H9 (cell line): ENCODE measurements around the gene MRGPRF. TPM values are rescaled to one million over a fixed set of nuclear protein-coding genes. Genes with fewer than 3 reads are reported as not detected.

Experiments
- DNase-seq: peaks from one replicate; pipeline ENCODE4 v3.0.0-alpha.2; 2017
- H2AFZ ChIP-seq: one replicate; pipeline ENCODE4 v1.6.1; 2013; ENCODE audit warnings: mild to moderate bottlenecking, low read length, control low read depth, moderate library complexity
- H2AK5ac ChIP-seq: 2 replicates; pipeline ENCODE4 v1.6.1; 2013; ENCODE audit warnings: low read length, control low read depth, mixed read lengths; ENCODE audit not compliant: insufficient read length
- H2BK120ac ChIP-seq: one replicate; pipeline ENCODE4 v1.6.1; 2013; ENCODE audit warnings: low read depth, mild to moderate bottlenecking, low read length, control low read depth, inconsistent platforms; ENCODE audit not compliant: poor library complexity, severe bottlenecking
- H2BK12ac ChIP-seq: 2 replicates; pipeline ENCODE4 v1.6.1; 2013; ENCODE audit warnings: low read length, control low read depth, mixed read lengths, low read depth; ENCODE audit not compliant: insufficient read length
- H2BK15ac ChIP-seq: 2 replicates; pipeline ENCODE4 v1.6.1; 2013; ENCODE audit warnings: low read depth, low read length, control low read depth
- H2BK20ac ChIP-seq: one replicate; pipeline ENCODE4 v1.6.1; 2013; ENCODE audit warnings: low read depth, mild to moderate bottlenecking, low read length, control low read depth, inconsistent platforms; ENCODE audit not compliant: poor library complexity, severe bottlenecking
- H2BK5ac ChIP-seq: 2 replicates; pipeline ENCODE4 v1.6.1; 2013; ENCODE audit warnings: low read length, control low read depth, mixed read lengths; ENCODE audit not compliant: insufficient read length
- H3K14ac ChIP-seq: 2 replicates; pipeline ENCODE4 v1.6.1; 2013; ENCODE audit warnings: low read length, control low read depth; ENCODE audit not compliant: insufficient read depth
- H3K18ac ChIP-seq: 2 replicates; pipeline ENCODE4 v1.6.1; 2013; ENCODE audit warnings: low read depth, mild to moderate bottlenecking, mixed read lengths, low read length, control low read depth; ENCODE audit not compliant: insufficient read length
- H3K23ac ChIP-seq: 2 replicates; pipeline ENCODE4 v1.6.1; 2013; ENCODE audit warnings: low read length, control low read depth, mixed read lengths, low read depth; ENCODE audit not compliant: insufficient read length
- H3K23me2 ChIP-seq: 2 replicates; pipeline ENCODE4 v1.6.1; 2013; ENCODE audit warnings: low read depth, mild to moderate bottlenecking, mixed read lengths, low read length, control low read depth; ENCODE audit not compliant: insufficient read length, poor library complexity, severe bottlenecking
- H3K27ac ChIP-seq: 2 replicates; pipeline ENCODE4 v1.5.1; 2013; ENCODE audit warnings: low read length, control low read depth, mixed read lengths, low read depth; ENCODE audit not compliant: insufficient read length
- H3K27me3 ChIP-seq: 2 replicates; pipeline ENCODE4 v1.6.1; 2013; ENCODE audit warnings: low read length, control low read depth, inconsistent platforms; ENCODE audit not compliant: insufficient read depth
- H3K4ac ChIP-seq: 2 replicates; pipeline ENCODE4 v1.6.1; 2013; ENCODE audit warnings: low read depth, mild to moderate bottlenecking, control low read depth, inconsistent platforms, low read length, moderate library complexity
- H3K4me1 ChIP-seq: 2 replicates; pipeline ENCODE4 v1.6.1; 2013; ENCODE audit warnings: low read length, control low read depth, inconsistent platforms; ENCODE audit not compliant: insufficient read depth
- H3K4me2 ChIP-seq: 2 replicates; pipeline ENCODE4 v1.6.1; 2013; ENCODE audit warnings: low read length, control low read depth, mixed read lengths; ENCODE audit not compliant: insufficient read length, insufficient read depth
- H3K56ac ChIP-seq: 2 replicates; pipeline ENCODE4 v1.6.1; 2013; ENCODE audit warnings: low read depth, mild to moderate bottlenecking, mixed read lengths, low read length, control low read depth; ENCODE audit not compliant: insufficient read length
- H3K79me1 ChIP-seq: 2 replicates; pipeline ENCODE4 v1.6.1; 2013; ENCODE audit warnings: low read depth, mild to moderate bottlenecking, moderate library complexity, low read length, control low read depth, inconsistent platforms; ENCODE audit not compliant: insufficient read depth, poor library complexity, severe bottlenecking
- H3K79me2 ChIP-seq: 2 replicates; pipeline ENCODE4 v1.6.1; 2013; ENCODE audit warnings: low read length, control low read depth, inconsistent platforms; ENCODE audit not compliant: insufficient read depth
- H3K9ac ChIP-seq: 2 replicates; pipeline ENCODE4 v1.6.1; 2013; ENCODE audit warnings: low read length, control low read depth, mixed read lengths; ENCODE audit not compliant: insufficient read length; ENCODE audit errors: extremely low read depth
- H3K9me3 ChIP-seq: one replicate; pipeline ENCODE4 v1.6.1; 2013; ENCODE audit warnings: low read depth, low read length, inconsistent platforms; ENCODE audit not compliant: control insufficient read depth
- H3T11ph ChIP-seq: one replicate; pipeline ENCODE4 v1.6.1; 2013; ENCODE audit warnings: mild to moderate bottlenecking, low read length, control low read depth, inconsistent platforms
- H4K20me1 ChIP-seq: one replicate; pipeline ENCODE4 v1.6.1; 2013; ENCODE audit not compliant: control insufficient read depth, insufficient read length, insufficient read depth
- H4K5ac ChIP-seq: 2 replicates; pipeline ENCODE4 v1.6.1; 2013; ENCODE audit warnings: low read depth, mild to moderate bottlenecking, mixed read lengths, low read length, control low read depth; ENCODE audit not compliant: insufficient read length
- H4K8ac ChIP-seq: replicated peaks from 2 replicates; pipeline ENCODE4 v1.6.1; 2013; ENCODE audit warnings: low read length, control low read depth, mixed read lengths, low read depth; ENCODE audit not compliant: insufficient read length
- H4K91ac ChIP-seq: 2 replicates; pipeline ENCODE4 v1.6.1; 2013; ENCODE audit warnings: low read depth, mild to moderate bottlenecking, moderate library complexity, mixed read lengths, low read length, control low read depth; ENCODE audit not compliant: insufficient read length
- H3K27ac Mint-ChIP-seq, 3 experiments: 2 replicates in 2 of 3; 3 replicates in 1 of 3; pipeline ENCODE4 v1.8.0; 2020 to 2021; ENCODE audit warnings: mixed read lengths in 3 of 3, mild to moderate bottlenecking in 1 of 3, moderate library complexity in 1 of 3
- H3K27me3 Mint-ChIP-seq: 2 replicates; pipeline ENCODE4 v1.8.0; 2021; ENCODE audit warnings: low read depth, mild to moderate bottlenecking, moderate library complexity, mixed read lengths
- H3K36me3 Mint-ChIP-seq, 3 experiments: 2 replicates in 2 of 3; 3 replicates in 1 of 3; pipeline ENCODE4 v1.8.0; 2020 to 2021; ENCODE audit warnings: low read depth in 3 of 3, mixed read lengths in 3 of 3; ENCODE audit not compliant: insufficient read depth in 1 of 3
- H3K4me1 Mint-ChIP-seq, 2 experiments: 2 replicates each; pipeline ENCODE4 v1.8.0; 2020; ENCODE audit warnings: mixed read lengths in 2 of 2
- H3K4me3 Mint-ChIP-seq, 2 experiments: 2 replicates in 1 of 2; 3 replicates in 1 of 2; pipeline ENCODE4 v1.8.0; 2020 to 2021; ENCODE audit warnings: mild to moderate bottlenecking in 2 of 2, mixed read lengths in 2 of 2, moderate library complexity in 1 of 2
- H3K9me3 Mint-ChIP-seq, 2 experiments: 2 replicates in 1 of 2; 3 replicates in 1 of 2; pipeline ENCODE4 v1.8.0; 2020; ENCODE audit warnings: mild to moderate bottlenecking in 2 of 2, mixed read lengths in 2 of 2, moderate library complexity in 1 of 2
- CTCF ChIP-seq: fragments of 200-600 bp; sonication (generic); conservative IDR thresholded peaks from 3 replicates; pipeline ENCODE4 v1.8.0; 2021; ENCODE audit warnings: antibody characterized with exemption, mild to moderate bottlenecking
- WGBS: extraction: QIAGEN DNeasy Blood & Tissue Kit; methylation state at CpG from one replicate; pipeline ENCODE4 v1.1.7; 2013; ENCODE audit warnings: missing lambda C conversion rate, low lambda C conversion rate, mixed read lengths; ENCODE audit not compliant: insufficient read length; ENCODE audit errors: extremely low coverage; 5-methylcytosine and 5-hydroxymethylcytosine counted together
- total RNA-seq: library from RNA; stranded (reverse); gene quantifications from 2 replicates; pipeline ENCODE4 v1.2.1, GENCODE V29; 2021

Gene MRGPRF
- total RNA-seq, 1 experiment from 2014 or later = 4.0 TPM

DNA sequence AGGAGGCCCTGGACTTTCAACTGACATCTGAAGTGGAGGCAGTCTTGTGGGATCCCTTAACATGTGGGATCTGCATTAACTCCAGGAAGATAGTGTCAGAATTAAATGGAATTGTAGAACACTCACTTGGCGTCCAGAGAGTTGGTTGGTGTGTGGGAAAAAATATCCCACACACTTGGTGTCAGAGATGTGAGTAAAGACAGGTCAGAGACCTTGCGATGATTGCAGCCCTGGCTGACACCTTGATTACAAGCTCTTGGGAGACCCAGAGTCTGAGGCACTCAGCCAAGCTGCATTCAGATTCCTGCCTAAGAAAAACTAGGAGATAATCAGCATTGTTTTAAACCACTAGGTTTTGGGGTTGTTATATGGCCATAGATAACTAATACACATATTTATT lies 28.5 kb upstream of the MRGPRF start:
- Mint-ChIP-seq H3K27ac (no peak overlapping the region; a peak in 2 of 7 replicates), H3K9me3 (no peaks in the 10 kb centered on the region), H3K4me1 (peaks cover 30 to 32% of the 10 kb centered on the region in 2 experiments), H3K4me3 (no peak overlapping the region; a peak in 1 of 5 replicates), H3K27me3 (no peaks in the 10 kb centered on the region), H3K36me3 (no peaks in the 10 kb centered on the region)
- H2BK20ac ChIP-seq = no peak overlapping the region
- H3K14ac ChIP-seq = no peak overlapping the region
- no peaks in the 10 kb centered on the region for H3K79me1 ChIP-seq
- no peak overlapping the region for H2AK5ac ChIP-seq
- no peak overlapping the region for H2BK120ac ChIP-seq
- no peak for DNase-seq
- H3K23me2 ChIP-seq = no peaks in the 10 kb centered on the region
- no peak overlapping the region for H2BK15ac ChIP-seq
- no peak overlapping the region for H4K91ac ChIP-seq
- no peak for TF ChIP-seq CTCF
- H3K4ac ChIP-seq = no peak overlapping the region
- H3K56ac ChIP-seq = no peak overlapping the region
- H2AFZ ChIP-seq = no peak overlapping the region
- no peak overlapping the region for H3K4me2 ChIP-seq
- no peak overlapping the region for H3K9ac ChIP-seq
- no CpG with 5 or more reads among the region's 2 CpGs for WGBS
- no peak overlapping the region for H2BK5ac ChIP-seq
- no peak overlapping the region for H3K23ac ChIP-seq
- no peaks in the 10 kb centered on the region for H4K20me1 ChIP-seq
- H4K5ac ChIP-seq = no peak overlapping the region
- H4K8ac ChIP-seq = no peak overlapping the region
- H3K4me1 ChIP-seq = no peaks in the 10 kb centered on the region; the same call in 1 of the 2 replicates
- H3K9me3 ChIP-seq = no peaks in the 10 kb centered on the region
- H3K18ac ChIP-seq = no peak overlapping the region
- H3K27me3 ChIP-seq = no peaks in the 10 kb centered on the region
- no peak overlapping the region for H3K27ac ChIP-seq
- no peak overlapping the region for H3T11ph ChIP-seq
- no peaks in the 10 kb centered on the region for H3K79me2 ChIP-seq
- no peak overlapping the region for H2BK12ac ChIP-seq
